IMR-90 (cell line): ENCODE results near the gene MICAL2. TPM values are rescaled to one million over a fixed set of nuclear protein-coding genes. Genes with fewer than 3 reads are reported as not detected.

Source experiments
- ATAC-seq: fragments of 200-7000 bp; cut with Tn5 transposase; 2 replicates; pipeline ENCODE4 v1.9.1; 2020; ENCODE audit warnings: low read depth, mild to moderate bottlenecking, moderate library complexity
- BruUV-seq: library from RNA; stranded (reverse); fragments of 400-500 nt; replicated peaks from 2 replicates; lab custom pipeline; 2021; lab: Mats Ljungman, UMichigan
- CTCF ChIA-PET: fragments of 300-600 bp; formaldehyde crosslinking; extraction: SDS; loops from one replicate; lab custom pipeline; 2021; ENCODE audit warnings: antibody characterized with exemption; lab: Yijun Ruan, JAX
- POLR2A ChIA-PET: fragments of 300-600 bp; sonication (Branson Sonifier 250); formaldehyde crosslinking; loops from one replicate; lab custom pipeline; 2022; ENCODE audit warnings: antibody characterized with exemption; ENCODE audit not compliant: unreplicated experiment; lab: Charles Lee
- DNase-seq: peaks from one replicate; pipeline ENCODE4 v3.0.0; 2013
- H2AFZ ChIP-seq: replicated peaks from 2 replicates; pipeline ENCODE3; 2013; ENCODE audit warnings: low read length, mild to moderate bottlenecking; ENCODE audit not compliant: poor library complexity
- H2AK5ac ChIP-seq: 2 replicates; pipeline ENCODE4 v1.6.1; 2013; ENCODE audit warnings: low read depth, low read length, inconsistent platforms
- H2AK9ac ChIP-seq: replicated peaks from 2 replicates; pipeline ENCODE3; 2013; ENCODE audit warnings: mild to moderate bottlenecking, low read depth, low read length, moderate library complexity; ENCODE audit not compliant: poor library complexity
- H2BK120ac ChIP-seq: 2 replicates; pipeline ENCODE4 v1.6.1; 2013; ENCODE audit warnings: low read depth, low read length, inconsistent platforms
- H2BK15ac ChIP-seq: 3 replicates; pipeline ENCODE4 v1.6.1; 2013; ENCODE audit warnings: low read depth, low read length, inconsistent platforms
- H2BK20ac ChIP-seq: 2 replicates; pipeline ENCODE4 v1.6.1; 2013; ENCODE audit warnings: low read depth, mild to moderate bottlenecking, inconsistent platforms, low read length, moderate library complexity
- H2BK5ac ChIP-seq: 2 replicates; pipeline ENCODE4 v1.6.1; 2013; ENCODE audit warnings: mild to moderate bottlenecking, low read depth, low read length, inconsistent platforms; ENCODE audit not compliant: poor library complexity, severe bottlenecking
- H3K14ac ChIP-seq: replicated peaks from 2 replicates; pipeline ENCODE4 v1.6.1; 2013; ENCODE audit warnings: low read depth, low read length, inconsistent platforms
- H3K18ac ChIP-seq: 2 replicates; pipeline ENCODE4 v1.6.1; 2013; ENCODE audit warnings: low read depth, low read length, control low read depth
- H3K23ac ChIP-seq: 2 replicates; pipeline ENCODE4 v1.6.1; 2013; ENCODE audit warnings: low read depth, low read length, inconsistent platforms
- H3K27ac ChIP-seq: 2 replicates; pipeline ENCODE4 v1.5.1; 2013; ENCODE audit warnings: mild to moderate bottlenecking, control low read depth, low read length; ENCODE audit not compliant: insufficient read depth
- H3K27me3 ChIP-seq: 2 replicates; pipeline ENCODE4 v1.6.1; 2013; ENCODE audit warnings: low read length; ENCODE audit not compliant: control insufficient read depth, insufficient read depth
- H3K36me3 ChIP-seq: 2 replicates; pipeline ENCODE4 v1.6.1; 2013; ENCODE audit warnings: low read length, mixed read lengths; ENCODE audit not compliant: control insufficient read depth, insufficient read depth
- H3K4ac ChIP-seq: 2 replicates; pipeline ENCODE4 v1.6.1; 2013; ENCODE audit warnings: low read depth, low read length, inconsistent platforms
- H3K4me1 ChIP-seq: 2 replicates; pipeline ENCODE4 v1.6.1; 2013; ENCODE audit warnings: low read length, mixed read lengths; ENCODE audit not compliant: control insufficient read depth, insufficient read depth
- H3K4me2 ChIP-seq: 2 replicates; pipeline ENCODE4 v1.6.1; 2013; ENCODE audit warnings: low read depth, mild to moderate bottlenecking, control low read depth, low read length, moderate library complexity
- H3K4me3 ChIP-seq: 2 replicates; pipeline ENCODE4 v1.5.1; 2013; ENCODE audit warnings: low read depth, mild to moderate bottlenecking, control low read depth, low read length, moderate library complexity; ENCODE audit not compliant: insufficient read depth
- H3K56ac ChIP-seq: 2 replicates; pipeline ENCODE4 v1.6.1; 2013; ENCODE audit warnings: low read length, inconsistent platforms; ENCODE audit not compliant: insufficient read depth; ENCODE audit errors: extremely low read depth
- H3K79me1 ChIP-seq, 2 experiments: 2 replicates each; pipeline ENCODE4 v1.6.1; 2013; ENCODE audit warnings: low read length in 2 of 2, inconsistent platforms in 1 of 2, low read depth in 1 of 2
- H3K9ac ChIP-seq: 2 replicates; pipeline ENCODE4 v1.6.1; 2013; ENCODE audit warnings: low read depth, low read length, control low read depth
- H3K9me1 ChIP-seq: 2 replicates; pipeline ENCODE4 v1.6.1; 2013; ENCODE audit warnings: low read length, inconsistent platforms; ENCODE audit not compliant: insufficient read depth
- H3K9me3 ChIP-seq: 2 replicates; pipeline ENCODE4 v1.6.1; 2013; ENCODE audit warnings: low read length; ENCODE audit not compliant: control insufficient read depth, insufficient read depth
- H4K20me1 ChIP-seq: 2 replicates; pipeline ENCODE4 v1.6.1; 2013; ENCODE audit warnings: low read length, inconsistent platforms; ENCODE audit not compliant: insufficient read depth
- H4K5ac ChIP-seq: 2 replicates; pipeline ENCODE4 v1.6.1; 2013; ENCODE audit warnings: mild to moderate bottlenecking, low read depth, low read length, control low read depth
- H4K8ac ChIP-seq, 2 experiments: 2 replicates each; pipeline ENCODE4 v1.6.1; 2013; ENCODE audit warnings: low read depth in 2 of 2, low read length in 2 of 2, control low read depth in 1 of 2, inconsistent platforms in 1 of 2
- H4K91ac ChIP-seq: 2 replicates; pipeline ENCODE4 v1.6.1; 2013; ENCODE audit warnings: low read depth, low read length, inconsistent platforms; ENCODE audit not compliant: insufficient read depth
- MAZ ChIP-seq: IDR thresholded peaks from 2 replicates; pipeline ENCODE4 v1.6.1; 2012; ENCODE audit warnings: low read depth, mild to moderate bottlenecking, low read length, improper control_type of control experiment, moderate library complexity, borderline replicate concordance
- WGBS, 2 experiments: methylation state at CpG; one replicate each; pipeline versions ENCODE4 v1.1.5 to v1.1.7; 2013; ENCODE audit warnings: missing lambda C conversion rate in 2 of 2; ENCODE audit not compliant: insufficient read length in 1 of 2; ENCODE audit errors: extremely low coverage in 2 of 2; 5-methylcytosine and 5-hydroxymethylcytosine counted together
- dilution Hi-C: fragments of 300-500 bp; cut with HindIII; formaldehyde crosslinking; loops from one replicate; pipeline ENCODE4 v1.14.3; 2018; ENCODE audit warnings: low sequenced_read_pairs; ENCODE audit not compliant: unreplicated experiment
- in situ Hi-C: fragments of 300-500 bp; cut with MboI; formaldehyde crosslinking; loops from 3 replicates; pipeline ENCODE4 v1.14.3; 2019; ENCODE audit warnings: low sequenced_read_pairs, inconsistent platforms, mixed read lengths
- intact Hi-C: fragments of 100-400 bp; cut with micrococcal nuclease; formaldehyde crosslinking; loops from 2 replicates; pipeline ENCODE4 v1.10.0; 2022
- polyA plus RNA-seq, 3 experiments: library from polyadenylated mRNA; depleted of rRNA; stranded (reverse); fragments of >200 nt; gene quantifications; 2 replicates each; pipeline ENCODE4 v1.2.3, GENCODE V29; 2012; ENCODE audit warnings: low replicate concordance in 1 of 3
- total RNA-seq: library from RNA; depleted of rRNA; stranded (reverse); fragments of >200 nt; gene quantifications from 2 replicates; pipeline ENCODE4 v1.2.3, GENCODE V29; 2012

Gene MICAL2
- total and polyA plus RNA-seq, 2 of the 4 experiments (the other 2 are of a cell fraction), result 170 to 336 TPM

- ChIA-PET POLR2A (interaction anchor here (0.7 kb wide), 1 partner anchor 23 kb away, joined by 3 read pairs; no protein-coding TSS in a partner anchor), CTCF (no interaction called here)
- no peak for DNase-seq
- Histone ChIP-seq H2AK9ac (no peak overlapping the region), H4K91ac (no peak overlapping the region), H3K56ac (no peak overlapping the region), H3K36me3 (peaks cover 53% of the 10 kb centered on the region), H4K8ac (no peak overlapping the region; a peak in 1 of 4 replicates), H2BK120ac (no peak overlapping the region), H3K4me2 (no peak overlapping the region), H3K79me1 (peaks cover 29 to 97% of the 10 kb centered on the region in 2 experiments), H2AFZ (no peak overlapping the region), H3K4me1 (peaks cover 4% of the 10 kb centered on the region; the same call in 1 of the 2 replicates), H3K27me3 (no peaks in the 10 kb centered on the region), H2AK5ac (no peak overlapping the region), H3K9ac (no peak overlapping the region), H3K23ac (no peak overlapping the region), H3K18ac (no peak overlapping the region), H3K14ac (no peak overlapping the region), H2BK20ac (no peak overlapping the region), H2BK5ac (no peak overlapping the region), H3K9me3 (no peaks in the 10 kb centered on the region), H3K4ac (no peak overlapping the region), H3K9me1 (peaks cover 42% of the 10 kb centered on the region), H3K4me3 (no peak overlapping the region), H3K27ac (no peak overlapping the region), H4K5ac (no peak overlapping the region), H4K20me1 (no peaks in the 10 kb centered on the region), H2BK15ac (no peak overlapping the region)
- BruUV-seq, result no TSS peak
- in situ Hi-C loops, result no loop called here
- dilution Hi-C loops, result no loop called here
- ATAC-seq, result no peak
- intact Hi-C loops, result no loop called here
- WGBS, 2 experiments, result 73% methylated on average over 5 of the region's 5 CpGs; no CpG with 5 or more reads in 1 of the 2 experiments
- no peak for TF ChIP-seq MAZ
Observed at GRCh38 chr11:12246147-12246546, 135.8 kb downstream of the MICAL2 start.
